Gastroesophageal sphincter (tissue), 4 donors: ENCODE data around the gene PTCD3. TPM values are rescaled to one million over a fixed set of nuclear protein-coding genes. Genes with fewer than 3 reads are reported as not detected.

ENCODE experiments used
- ATAC-seq: fragments of 150-250 bp; one replicate; pipeline ENCODE4 v1.9.1; 2016; ENCODE audit warnings: mild to moderate bottlenecking, moderate library complexity
- H3K27ac ChIP-seq, 4 donors: fragments of 200-600 bp; sonication (generic) in 3 of 4; 1 replicate in 3 of 4; 2 replicates in 1 of 4; pipeline ENCODE4 v1.5.1; 2016 to 2019
- H3K27me3 ChIP-seq: fragments of 200-600 bp; sonication (generic); one replicate; pipeline ENCODE4 v1.5.1; 2019
- H3K36me3 ChIP-seq, 2 donors: fragments of 200-600 bp; sonication (generic); one replicate each; pipeline ENCODE4 v1.5.1; 2019; ENCODE audit warnings: control low read depth in 1 of 2
- H3K4me1 ChIP-seq, 3 donors: fragments of 200-600 bp; sonication (generic); 1 replicate in 2 of 3; 2 replicates in 1 of 3; pipeline ENCODE4 v1.5.1; 2016 to 2019; ENCODE audit warnings: control low read depth in 2 of 3
- H3K4me3 ChIP-seq, 2 donors: fragments of 200-600 bp; sonication (generic); one replicate each; pipeline ENCODE4 v1.5.1; 2019; ENCODE audit warnings: mild to moderate bottlenecking in 1 of 2, moderate library complexity in 1 of 2
- H3K9me3 ChIP-seq, 3 donors: fragments of 200-600 bp; sonication (generic); one replicate each; pipeline ENCODE4 v1.5.1; 2017 to 2019; ENCODE audit warnings: control low read depth in 2 of 3
- EP300 ChIP-seq: sonication (generic); formaldehyde crosslinking; IDR thresholded peaks from one replicate; pipeline ENCODE4 v1.6.1; 2017; ENCODE audit warnings: antibody characterized with exemption, mild to moderate bottlenecking
- POLR2A ChIP-seq, 2 donors: fragments of 450-650 bp; IDR thresholded peaks; one replicate each; pipeline ENCODE4 v1.6.1; 2017; ENCODE audit warnings: antibody characterized with exemption in 2 of 2, mild to moderate bottlenecking in 2 of 2, moderate library complexity in 1 of 2
- POLR2AphosphoS5 ChIP-seq: sonication (generic); formaldehyde crosslinking; IDR thresholded peaks from one replicate; pipeline ENCODE4 v1.6.1; 2017; ENCODE audit warnings: antibody characterized with exemption
- WGBS, 2 donors: methylation state at CpG; one replicate each; pipeline ENCODE4 v1.1.5; 2018; ENCODE audit warnings: low coverage in 1 of 2; 5-methylcytosine and 5-hydroxymethylcytosine counted together
- total RNA-seq, 4 donors: library from RNA; depleted of rRNA; stranded (reverse); fragments of >200 nt; gene quantifications; one replicate each; pipeline ENCODE4 v1.1.0, GENCODE V29; 2016
- TF ChIP-seq, protein P1 (sequence below), 4 experiments: fragments of 200-600 bp in 2 of 4; fragments of 450-650 bp in 2 of 4; sonication (generic) in 1 of 4; IDR thresholded peaks; one replicate each; pipeline ENCODE4 v1.5.1; 2017 to 2019; ENCODE audit warnings: antibody characterized with exemption in 4 of 4, mild to moderate bottlenecking in 2 of 4, moderate library complexity in 2 of 4

The PTCD3 gene
- total RNA-seq, 4 donors from 2014 or later = 34.7 to 85.1 (median 58.5) TPM

DNA sequence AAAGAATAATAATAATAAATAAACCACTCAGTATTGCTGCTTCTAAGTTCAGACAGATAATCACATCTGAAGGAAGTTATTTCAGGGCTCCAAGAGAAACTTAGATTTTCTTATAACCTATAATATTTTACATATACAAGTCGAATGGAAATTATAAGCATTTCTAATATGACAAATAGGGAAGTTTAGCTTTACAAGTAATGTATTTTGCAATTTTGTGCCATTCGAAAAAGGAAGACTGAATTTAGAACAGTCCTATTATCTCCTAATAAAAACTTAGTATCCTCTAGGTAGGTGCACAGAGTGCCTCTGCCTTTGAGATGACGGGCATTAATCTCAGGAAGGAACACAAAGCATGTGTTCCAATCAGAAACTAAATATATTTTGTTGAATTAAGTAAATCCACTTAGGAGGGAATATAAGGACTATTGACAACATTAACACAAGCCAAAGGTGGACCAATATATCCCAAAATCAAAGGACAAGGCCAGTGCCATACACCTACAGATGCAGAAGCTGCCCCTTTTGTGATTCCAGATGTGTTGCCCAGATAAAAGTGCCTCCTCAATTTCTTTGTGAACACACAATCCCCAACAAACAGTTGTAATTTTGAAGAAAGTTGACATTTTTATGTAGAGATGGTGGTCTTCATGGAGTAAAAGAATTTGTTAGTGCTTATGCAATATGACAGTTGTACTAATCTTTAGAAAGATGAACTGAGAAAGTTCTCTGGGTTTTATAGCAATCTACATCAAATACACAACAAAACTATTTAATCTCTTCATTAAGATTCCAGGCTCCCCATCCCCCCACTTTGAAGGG, 36.6 kb downstream of the PTCD3 start:
- no peak for ATAC-seq
- 56 to 58% methylated on average over 3 of the region's 3 CpGs for WGBS, 2 donors
- Histone ChIP-seq H3K36me3 (peaks cover 0 to 100% of the 10 kb centered on the region in 2 donors), H3K9me3 (no peaks in the 10 kb centered on the region), H3K4me1 (no peaks in the 10 kb centered on the region), H3K27ac (no peak overlapping the region), H3K4me3 (no peak overlapping the region), H3K27me3 (no peaks in the 10 kb centered on the region)
- TF ChIP-seq, protein P1, sequence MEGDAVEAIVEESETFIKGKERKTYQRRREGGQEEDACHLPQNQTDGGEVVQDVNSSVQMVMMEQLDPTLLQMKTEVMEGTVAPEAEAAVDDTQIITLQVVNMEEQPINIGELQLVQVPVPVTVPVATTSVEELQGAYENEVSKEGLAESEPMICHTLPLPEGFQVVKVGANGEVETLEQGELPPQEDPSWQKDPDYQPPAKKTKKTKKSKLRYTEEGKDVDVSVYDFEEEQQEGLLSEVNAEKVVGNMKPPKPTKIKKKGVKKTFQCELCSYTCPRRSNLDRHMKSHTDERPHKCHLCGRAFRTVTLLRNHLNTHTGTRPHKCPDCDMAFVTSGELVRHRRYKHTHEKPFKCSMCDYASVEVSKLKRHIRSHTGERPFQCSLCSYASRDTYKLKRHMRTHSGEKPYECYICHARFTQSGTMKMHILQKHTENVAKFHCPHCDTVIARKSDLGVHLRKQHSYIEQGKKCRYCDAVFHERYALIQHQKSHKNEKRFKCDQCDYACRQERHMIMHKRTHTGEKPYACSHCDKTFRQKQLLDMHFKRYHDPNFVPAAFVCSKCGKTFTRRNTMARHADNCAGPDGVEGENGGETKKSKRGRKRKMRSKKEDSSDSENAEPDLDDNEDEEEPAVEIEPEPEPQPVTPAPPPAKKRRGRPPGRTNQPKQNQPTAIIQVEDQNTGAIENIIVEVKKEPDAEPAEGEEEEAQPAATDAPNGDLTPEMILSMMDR (IDR thresholded peaks at IDR 0.05) = no peak
- TF ChIP-seq POLR2A (IDR thresholded peaks at IDR 0.05) = no peak
- TF ChIP-seq EP300 = no peak
- TF ChIP-seq POLR2AphosphoS5 = no peak

DNA sequence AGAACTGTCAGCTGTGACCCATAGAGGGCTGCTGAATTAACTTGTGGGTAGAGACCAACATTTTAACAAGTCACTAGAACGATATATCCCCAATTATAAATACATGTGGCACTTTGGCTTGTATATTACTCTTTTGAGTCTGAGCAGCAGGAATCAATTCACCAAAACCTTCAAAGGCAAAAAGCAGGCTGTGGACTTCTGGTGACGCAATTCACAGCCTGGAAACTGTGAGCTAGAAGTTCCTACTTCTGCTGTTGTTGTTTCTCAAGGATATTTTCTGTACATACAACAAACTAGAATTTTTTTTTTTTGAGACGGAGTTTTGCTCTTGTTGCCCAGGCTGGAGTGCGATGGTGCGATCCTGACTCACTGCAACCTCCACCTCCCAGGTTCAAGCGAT, 37.3 kb downstream of the PTCD3 start:
- no peak for ATAC-seq
- Histone ChIP-seq H3K9me3 (no peaks in the 10 kb centered on the region), H3K36me3 (peaks cover 0 to 100% of the 10 kb centered on the region in 2 donors), H3K4me3 (no peak overlapping the region), H3K27me3 (no peaks in the 10 kb centered on the region), H3K4me1 (no peaks in the 10 kb centered on the region), H3K27ac (no peak overlapping the region)
- TF ChIP-seq POLR2A (IDR thresholded peaks at IDR 0.05) (no peak), EP300 (no peak), POLR2AphosphoS5 (no peak)
- TF ChIP-seq, protein P1 (IDR thresholded peaks at IDR 0.05) = no peak
- 65 to 89% methylated on average over 2 to 6 of the region's 6 CpGs for WGBS, 2 donors

DNA sequence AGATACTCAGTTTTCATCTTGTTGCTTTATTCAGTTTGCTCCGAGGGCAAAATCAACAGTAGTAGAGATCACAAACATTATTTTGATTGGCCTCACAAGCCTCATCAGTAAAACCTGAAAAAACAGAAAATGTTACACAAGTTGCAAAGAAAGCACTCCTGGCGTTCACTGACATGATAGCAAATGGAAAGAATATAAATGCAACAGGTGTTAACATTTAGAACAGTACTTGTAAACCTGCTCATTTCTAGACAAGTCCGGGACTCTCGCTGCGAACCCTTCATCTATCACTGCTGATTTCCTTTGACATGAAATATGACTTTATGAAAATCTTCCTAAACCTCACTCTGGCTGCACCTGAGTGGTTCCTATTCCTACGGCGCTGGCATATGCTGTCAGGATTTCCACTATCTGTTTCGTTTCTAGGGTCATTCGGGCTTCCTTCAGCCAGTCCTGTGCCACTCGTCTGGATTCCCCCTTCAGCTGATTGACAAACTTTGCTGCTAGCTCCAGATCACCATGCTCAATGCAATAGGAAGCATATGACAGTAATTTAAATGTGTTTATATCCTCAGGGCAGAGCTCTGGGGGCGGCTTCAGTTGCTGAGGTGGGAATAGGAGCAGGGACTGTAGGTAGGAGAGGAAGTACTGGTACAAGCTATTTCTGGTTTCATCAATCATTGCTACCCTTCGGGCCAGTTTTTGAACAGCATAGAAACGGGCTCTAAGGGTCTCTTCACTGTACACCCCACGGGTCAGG, 38.1 kb downstream of the PTCD3 start:
- WGBS, 2 donors = 80 to 84% methylated on average over 7 to 12 of the region's 14 CpGs

DNA sequence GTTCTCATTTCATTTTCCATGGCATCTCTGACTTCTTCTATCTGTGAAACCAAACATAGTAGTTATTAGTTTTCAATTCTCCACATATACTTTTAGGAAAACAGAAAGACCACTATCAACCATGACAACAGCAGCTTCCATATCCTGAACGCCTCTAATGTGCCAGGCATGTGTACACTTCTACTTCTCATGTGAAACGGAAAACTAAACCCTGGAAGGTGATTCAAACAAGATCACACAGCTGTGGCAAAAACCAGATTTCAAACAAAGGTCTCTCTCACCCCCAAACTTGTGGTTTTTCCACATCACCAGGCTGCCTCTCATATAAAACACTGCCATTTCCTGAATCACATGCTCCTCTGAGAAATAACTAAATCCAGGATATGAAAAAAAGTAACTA, 41.8 kb downstream of the PTCD3 start:
- ATAC-seq = no peak
- Histone ChIP-seq H3K9me3 (no peaks in the 10 kb centered on the region), H3K36me3 (peaks cover 0 to 91% of the 10 kb centered on the region in 2 donors), H3K4me1 (no peaks in the 10 kb centered on the region), H3K27ac (no peak overlapping the region), H3K4me3 (no peak overlapping the region), H3K27me3 (no peaks in the 10 kb centered on the region)
- WGBS, 2 donors = 74 to 95% methylated on average over 2 of the region's 2 CpGs
- TF ChIP-seq EP300 (no peak), POLR2AphosphoS5 (no peak), POLR2A (IDR thresholded peaks at IDR 0.05) (no peak)
- TF ChIP-seq, protein P1 (IDR thresholded peaks at IDR 0.05) = no peak

More for the DNA sequence above, 38.1 kb downstream of the PTCD3 start:
- H3K36me3 ChIP-seq = peaks cover 0 to 100% of the 10 kb centered on the region in 2 donors
- H3K27ac ChIP-seq = no peak overlapping the region
- TF ChIP-seq, protein P1 (IDR thresholded peaks at IDR 0.05) = no peak
- no peak for TF ChIP-seq EP300
- TF ChIP-seq POLR2AphosphoS5 = no peak
- no peaks in the 10 kb centered on the region for H3K27me3 ChIP-seq
- no peaks in the 10 kb centered on the region for H3K4me1 ChIP-seq
- no peak overlapping the region for H3K4me3 ChIP-seq
- no peak for ATAC-seq
- H3K9me3 ChIP-seq = no peaks in the 10 kb centered on the region
